22Rv1 (cell line): ENCODE results near the gene CUX1.

Source experiments
- CTCF ChIP-seq: fragments of 450-650 bp; IDR thresholded peaks from 2 replicates; pipeline ENCODE4 v1.5.1; 2017; ENCODE audit warnings: mild to moderate bottlenecking
- ZFX ChIP-seq: fragments of 450-650 bp; IDR thresholded peaks from 2 replicates; pipeline ENCODE4 v1.6.1; 2017; ENCODE audit warnings: antibody characterized with exemption, borderline replicate concordance

- TF ChIP-seq CTCF (no peak), ZFX (no peak)
Observed at GRCh38 chr7:101817471-101818286, at the start of gene CUX1.
